NCI-H146 (cell line): Measurements from ENCODE around the gene DAG1.
A peak's percentile ranks its signal among the peaks of the same experiment; 100 is the strongest.

Source experiments
- DNase-seq: peaks from one replicate; lab custom pipeline; 2025; lab: John Stamatoyannopoulos, UW

The DAG1 gene

GRCh38 chr3:49554633-49555265, 84.7 kb downstream of the DAG1 start:
- DNase-seq = peak; percentile 21

GRCh38 chr3:49556500-49557275, 86.6 kb downstream of the DAG1 start:
- DNase-seq = no peak

DNA sequence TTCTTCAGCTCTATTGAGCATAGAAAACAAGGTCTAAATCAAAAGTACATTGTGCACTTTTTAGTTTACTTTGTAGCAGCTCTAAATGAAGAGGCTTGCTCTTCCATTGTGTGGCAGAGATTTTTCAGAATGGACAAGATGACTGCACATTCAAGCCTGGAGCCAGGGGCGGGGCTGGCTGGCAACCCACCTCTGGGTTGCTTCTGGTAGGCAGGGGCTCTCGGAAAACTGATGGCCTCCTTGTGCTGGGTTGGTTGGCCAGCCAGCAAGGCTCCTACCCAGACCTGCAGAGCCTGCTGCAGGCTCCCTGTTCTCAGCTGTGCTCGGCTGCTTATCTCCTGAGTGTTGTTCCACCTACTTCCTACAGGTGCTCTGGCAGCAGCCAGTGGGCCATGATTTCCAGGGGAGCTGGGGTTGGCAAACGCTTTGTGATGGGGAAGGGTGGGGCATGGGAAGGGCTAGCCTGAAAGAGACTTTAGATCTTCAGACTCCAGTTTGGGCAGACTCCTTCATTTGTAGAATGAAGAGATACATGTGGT, 93.0 kb downstream of the DAG1 start:
- DNase-seq = no peak

- DNase-seq = no peak
These were observed 93.7 kb downstream of the DAG1 start for GRCh38 chr3:49563766-49564165.

DNA sequence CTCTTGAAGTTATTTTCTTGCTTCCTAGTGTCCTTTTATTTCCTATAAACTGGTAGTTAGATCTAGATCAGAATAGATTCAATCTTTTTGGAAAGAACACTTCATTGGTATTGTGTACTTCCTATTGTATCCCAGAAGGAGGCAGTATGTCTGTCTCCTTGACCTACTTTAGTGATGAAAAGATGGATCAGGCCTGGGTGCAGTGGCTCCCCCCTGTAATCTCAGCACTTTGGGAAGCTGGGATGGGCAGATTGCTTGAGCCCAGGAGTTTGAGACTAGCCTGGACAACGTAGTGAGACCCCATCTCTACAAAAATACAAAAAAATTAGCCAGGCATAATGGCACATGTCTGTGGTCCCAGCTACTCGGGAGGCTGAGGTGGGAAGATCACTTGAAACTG, 96.2 kb downstream of the DAG1 start:
- DNase-seq = no peak

- no peak for DNase-seq
These were observed 97.3 kb downstream of the DAG1 start for GRCh38 chr3:49567406-49567805.

DNA sequence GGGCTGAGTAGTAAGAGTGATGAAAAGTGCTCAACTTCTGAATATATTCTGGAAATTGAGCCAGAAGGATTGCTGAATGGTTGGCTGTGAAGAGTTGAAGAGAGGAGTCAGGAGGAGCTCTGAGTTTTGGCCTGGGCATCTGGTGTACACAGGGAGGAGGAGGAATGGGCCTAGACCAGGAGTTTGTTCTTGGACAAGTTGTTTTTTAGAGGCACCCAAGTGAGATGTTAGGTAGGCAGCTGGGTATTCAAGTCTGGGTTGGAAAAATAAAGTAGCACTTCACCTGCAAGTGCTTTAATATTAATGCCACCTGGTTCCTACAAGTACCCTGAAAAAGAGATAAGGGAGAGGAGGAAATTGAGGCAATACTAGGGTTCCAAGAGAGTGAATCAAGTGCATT, 98.9 kb downstream of the DAG1 start:
- DNase-seq = no peak

DNA sequence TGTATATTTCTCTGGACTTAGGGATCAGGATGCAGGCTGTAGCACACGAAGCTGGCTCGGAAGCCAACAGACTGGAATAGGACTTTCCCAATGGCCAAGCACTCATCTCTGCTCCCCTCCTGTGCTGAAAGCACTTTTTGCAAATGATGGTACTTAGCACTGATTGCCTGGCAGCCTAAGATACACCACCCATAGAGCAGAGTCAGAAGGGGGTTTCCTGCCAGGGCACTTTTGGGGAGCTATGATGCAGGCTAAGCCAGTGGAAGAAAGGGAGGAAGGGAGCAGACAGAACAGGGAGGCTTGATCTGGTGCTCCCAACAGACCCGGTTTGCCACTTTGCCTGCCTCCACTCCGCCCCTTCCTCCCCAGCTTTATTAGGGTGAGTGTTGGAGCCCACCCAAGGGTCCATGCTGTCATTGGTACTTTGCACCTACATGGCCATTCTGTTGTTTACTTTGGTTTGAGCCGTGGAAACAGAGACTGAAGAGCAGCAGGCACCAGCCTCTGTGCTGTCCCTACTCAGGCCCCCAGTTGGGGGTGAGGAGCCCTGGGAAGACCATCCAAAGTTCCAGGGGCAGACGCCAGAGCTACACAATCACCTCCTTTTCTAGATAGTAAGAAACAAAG, 100.1 kb downstream of the DAG1 start:
- no peak for DNase-seq

DNA sequence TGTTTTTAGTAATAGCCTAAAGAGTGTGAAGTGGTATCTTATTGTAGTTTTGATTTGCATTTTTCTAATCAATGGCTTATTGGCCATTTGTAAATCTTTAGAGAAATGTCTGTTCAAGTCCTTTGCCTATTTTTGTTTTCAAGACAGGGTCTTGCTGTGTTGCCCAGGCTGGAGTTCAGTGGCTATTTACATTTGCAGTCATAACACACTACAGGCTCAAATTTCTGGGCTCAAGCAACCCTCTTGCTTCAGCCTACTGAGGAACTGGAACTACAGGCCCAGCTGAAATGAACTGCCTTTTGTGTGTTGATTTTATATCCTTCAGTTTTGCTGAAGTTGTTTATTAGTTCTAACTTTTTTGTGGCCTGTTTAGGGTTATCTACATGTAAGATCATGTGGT, 112.1 kb downstream of the DAG1 start:
- DNase-seq = no peak
